H1 (cell line): ENCODE data around the gene SGK1. TPM values are rescaled to one million over a fixed set of nuclear protein-coding genes. Genes with fewer than 3 reads are reported as not detected.

Experiments
- CTCF ChIA-PET: fragments of 300-600 bp; sonication (Branson Sonifier 250); formaldehyde crosslinking; loops from one replicate; lab custom pipeline; 2021; ENCODE audit not compliant: partially characterized antibody; lab: Charles Lee
- POLR2A ChIA-PET: fragments of 300-600 bp; sonication (Branson Sonifier 250); formaldehyde crosslinking; loops from one replicate; lab custom pipeline; 2021; ENCODE audit warnings: inconsistent platforms; ENCODE audit not compliant: partially characterized antibody; lab: Charles Lee
- DNase-seq, 2 experiments: peaks; one replicate each; pipeline versions ENCODE4 v3.0.0 to v3.0.0-alpha.2; 2010 to 2022; ENCODE audit warnings: low spot score in 2 of 2, low read depth in 1 of 2, mixed read lengths in 1 of 2
- FAIRE-seq: peaks from 2 replicates; lab custom pipeline; 2011; peaks lifted over from hg19 to GRCh38; lab: Jason Lieb, UNC
- H2AFZ ChIP-seq: 2 replicates; pipeline ENCODE4 v1.8.1; 2012; ENCODE audit warnings: low read length, inconsistent platforms
- H2AK5ac ChIP-seq: 2 replicates; pipeline ENCODE4 v1.6.1; 2013; ENCODE audit warnings: low read depth, low read length
- H2BK120ac ChIP-seq: replicated peaks from 2 replicates; pipeline ENCODE3; 2013; ENCODE audit warnings: low read depth, low read length, inconsistent platforms
- H2BK12ac ChIP-seq: 2 replicates; pipeline ENCODE4 v1.6.1; 2013; ENCODE audit warnings: low read depth, low read length
- H2BK15ac ChIP-seq: 2 replicates; pipeline ENCODE4 v1.6.1; 2013; ENCODE audit warnings: low read length
- H2BK20ac ChIP-seq: 2 replicates; pipeline ENCODE4 v1.6.1; 2013; ENCODE audit warnings: low read length
- H2BK5ac ChIP-seq: 2 replicates; pipeline ENCODE4 v1.6.1; 2013; ENCODE audit warnings: low read depth, low read length
- H3K14ac ChIP-seq: 2 replicates; pipeline ENCODE4 v1.6.1; 2013; ENCODE audit warnings: inconsistent platforms; ENCODE audit not compliant: insufficient read length
- H3K18ac ChIP-seq: 2 replicates; pipeline ENCODE4 v1.6.1; 2013; ENCODE audit warnings: low read length; ENCODE audit errors: extremely low read depth
- H3K23ac ChIP-seq: 2 replicates; pipeline ENCODE4 v1.6.1; 2013; ENCODE audit warnings: inconsistent platforms; ENCODE audit not compliant: insufficient read length
- H3K23me2 ChIP-seq: 2 replicates; pipeline ENCODE4 v1.6.1; 2013; ENCODE audit warnings: low read depth, low read length
- H3K27ac ChIP-seq: 2 replicates; pipeline ENCODE4 v1.6.1; 2011; ENCODE audit warnings: low read depth, low read length, inconsistent platforms
- H3K27me3 ChIP-seq, 4 experiments: replicated peaks in 1 of 4; 1 replicate in 1 of 4; 2 replicates in 3 of 4; pipeline versions ENCODE4 v1.6.1 to v1.8.1; 2011 to 2013; ENCODE audit warnings: low read length in 3 of 4, mild to moderate bottlenecking in 3 of 4, inconsistent platforms in 2 of 4, mixed read lengths in 2 of 4, moderate library complexity in 1 of 4; ENCODE audit not compliant: control insufficient read depth in 3 of 4, insufficient read depth in 3 of 4; ENCODE audit errors: extremely low read depth in 1 of 4
- H3K36me3 ChIP-seq, 4 experiments: 2 replicates each; pipeline versions ENCODE4 v1.6.1 to v1.8.1; 2011 to 2013; ENCODE audit warnings: mild to moderate bottlenecking in 4 of 4, low read length in 3 of 4, moderate library complexity in 2 of 4, control low read depth in 1 of 4, inconsistent platforms in 1 of 4; ENCODE audit not compliant: insufficient read depth in 4 of 4, control insufficient read depth in 2 of 4
- H3K4ac ChIP-seq: replicated peaks from 2 replicates; pipeline ENCODE3; 2013; ENCODE audit warnings: low read length, low read depth, mixed read lengths, inconsistent platforms; ENCODE audit not compliant: insufficient read length
- H3K4me1 ChIP-seq, 4 experiments: replicated peaks in 1 of 4; 1 replicate in 1 of 4; 2 replicates in 3 of 4; pipeline versions ENCODE4 v1.6.1 to v1.8.1; 2011 to 2013; ENCODE audit warnings: low read length in 3 of 4, inconsistent platforms in 2 of 4, mixed read lengths in 1 of 4; ENCODE audit not compliant: insufficient read depth in 4 of 4, control insufficient read depth in 3 of 4
- H3K4me2 ChIP-seq, 2 experiments: 2 replicates each; pipeline versions ENCODE4 v1.6.1 to v1.8.1; 2011 to 2013; ENCODE audit warnings: low read depth in 2 of 2, low read length in 2 of 2, control low read depth in 1 of 2, inconsistent platforms in 1 of 2, mild to moderate bottlenecking in 1 of 2; ENCODE audit not compliant: insufficient read depth in 1 of 2
- H3K4me3 ChIP-seq, 4 experiments: fragments of 200-600, 300-600 bp in 1 of 4; sonication (generic), shearing (Covaris generic), sonication (Bioruptor Twin) in 1 of 4; 2 replicates each; pipeline versions ENCODE4 v1.5.1 to v1.8.1; 2011 to 2016; ENCODE audit warnings: low read length in 4 of 4, low read depth in 3 of 4, control low read depth in 2 of 4, inconsistent platforms in 2 of 4, mild to moderate bottlenecking in 2 of 4, mixed read lengths in 1 of 4, moderate library complexity in 1 of 4; ENCODE audit not compliant: insufficient read depth in 2 of 4; ENCODE audit errors: extremely low read depth in 1 of 4
- H3K56ac ChIP-seq: replicated peaks from 2 replicates; pipeline ENCODE3; 2013; ENCODE audit warnings: low read depth, mild to moderate bottlenecking, mixed read lengths, low read length, inconsistent platforms; ENCODE audit not compliant: insufficient read length
- H3K79me1 ChIP-seq: 2 replicates; pipeline ENCODE4 v1.6.1; 2013; ENCODE audit warnings: low read depth, low read length, control low read depth
- H3K79me2 ChIP-seq, 2 experiments: 2 replicates each; pipeline versions ENCODE4 v1.6.1 to v1.8.1; 2012 to 2013; ENCODE audit warnings: low read length in 2 of 2, mild to moderate bottlenecking in 2 of 2, inconsistent platforms in 1 of 2; ENCODE audit not compliant: insufficient read depth in 2 of 2, control insufficient read depth in 1 of 2
- H3K9ac ChIP-seq, 4 experiments: replicated peaks in 1 of 4; 1 replicate in 1 of 4; 2 replicates in 3 of 4; pipeline versions ENCODE4 v1.6.1 to v1.8.1; 2011 to 2013; ENCODE audit warnings: low read depth in 3 of 4, low read length in 3 of 4, control low read depth in 2 of 4, mild to moderate bottlenecking in 2 of 4, moderate library complexity in 2 of 4, inconsistent platforms in 1 of 4; ENCODE audit errors: extremely low read depth in 1 of 4
- H3K9me3 ChIP-seq, 2 experiments: 2 replicates each; pipeline versions ENCODE4 v1.6.1 to v1.8.1; 2012 to 2013; ENCODE audit warnings: mild to moderate bottlenecking in 2 of 2, moderate library complexity in 2 of 2, control low read depth in 1 of 2, inconsistent platforms in 1 of 2, low read depth in 1 of 2, low read length in 1 of 2, mixed read lengths in 1 of 2; ENCODE audit not compliant: insufficient read depth in 2 of 2
- H4K20me1 ChIP-seq, 2 experiments: replicated peaks in 1 of 2; 2 replicates each; pipeline versions ENCODE3 to v1.8.1; 2011 to 2013; ENCODE audit warnings: inconsistent platforms in 2 of 2, low read length in 2 of 2, mild to moderate bottlenecking in 1 of 2; ENCODE audit not compliant: insufficient read depth in 2 of 2, control insufficient read depth in 1 of 2
- H4K5ac ChIP-seq: 2 replicates; pipeline ENCODE4 v1.6.1; 2013; ENCODE audit warnings: low read length, low read depth, mixed read lengths, inconsistent platforms; ENCODE audit not compliant: insufficient read length
- H4K8ac ChIP-seq: 2 replicates; pipeline ENCODE4 v1.8.0; 2013; ENCODE audit warnings: mild to moderate bottlenecking, moderate library complexity, low read length, inconsistent platforms; ENCODE audit not compliant: insufficient read depth; ENCODE audit errors: extremely low read depth
- H4K91ac ChIP-seq: replicated peaks from 2 replicates; pipeline ENCODE3; 2013; ENCODE audit warnings: low read length, mixed read lengths, inconsistent platforms; ENCODE audit not compliant: insufficient read length
- ATF2 ChIP-seq: IDR thresholded peaks from 2 replicates; pipeline ENCODE4 v1.6.1; 2012; ENCODE audit warnings: low read length, inconsistent platforms
- ATF3 ChIP-seq: IDR thresholded peaks from 2 replicates; pipeline ENCODE4 v1.6.1; 2011; ENCODE audit warnings: low read depth, mild to moderate bottlenecking, low read length; ENCODE audit not compliant: insufficient read depth
- BRCA1 ChIP-seq: IDR thresholded peaks from 2 replicates; pipeline ENCODE4 v1.6.1; 2012; ENCODE audit warnings: low read depth, low read length, improper control_type of control experiment
- HDAC6 ChIP-seq: IDR thresholded peaks from one replicate; pipeline ENCODE4 v1.7.1; 2012; ENCODE audit warnings: low read depth, mild to moderate bottlenecking, inconsistent platforms, low read length, moderate library complexity
- PHF8 ChIP-seq: fragments of 200-600 bp; sonication (generic); conservative IDR thresholded peaks from 2 replicates; pipeline ENCODE4 v1.7.1; 2012; ENCODE audit warnings: low read depth, mild to moderate bottlenecking, inconsistent platforms, low read length, moderate library complexity
- RFX5 ChIP-seq: IDR thresholded peaks from 2 replicates; pipeline ENCODE4 v1.6.1; 2011; ENCODE audit warnings: low read depth, low read length, improper control_type of control experiment, borderline replicate concordance
- SIRT6 ChIP-seq: IDR thresholded peaks from one replicate; pipeline ENCODE4 v1.7.1; 2012; ENCODE audit warnings: low read length, inconsistent platforms
- SIX5 ChIP-seq: IDR thresholded peaks from 2 replicates; pipeline ENCODE4 v1.6.1; 2011; ENCODE audit warnings: mild to moderate bottlenecking, low read depth, low read length
- TBP ChIP-seq: IDR thresholded peaks from 2 replicates; pipeline ENCODE4 v1.6.1; 2011; ENCODE audit warnings: low read depth, low read length, improper control_type of control experiment
- WGBS, 2 experiments: shearing (Covaris generic) in 1 of 2; methylation state at CpG; one replicate each; pipeline versions ENCODE4 v1.1.6 to v1.1.7; 2013 to 2015; ENCODE audit warnings: low lambda C conversion rate in 2 of 2, mixed read lengths in 2 of 2, inconsistent platforms in 1 of 2, low coverage in 1 of 2, missing lambda C conversion rate in 1 of 2; ENCODE audit not compliant: insufficient replicate concordance in 2 of 2, insufficient coverage in 1 of 2, insufficient read length in 1 of 2; ENCODE audit errors: extremely low coverage in 1 of 2, missing lambda C conversion rate in 1 of 2; 5-methylcytosine and 5-hydroxymethylcytosine counted together
- polyA plus RNA-seq, 7 experiments: library from polyadenylated mRNA; depleted of rRNA in 3 of 7; stranded (reverse) in 5 of 7; unstranded in 2 of 7; fragments of >200 nt in 5 of 7; fragments of 200-250 nt in 2 of 7; gene quantifications; 1 replicate in 5 of 7; 2 replicates in 1 of 7; 4 replicates in 1 of 7; pipeline versions ENCODE4 v1.2.1 to v1.2.3, GENCODE V29; 2011 to 2013; ENCODE audit warnings: missing spikeins in 2 of 7, mixed read lengths in 2 of 7
- total RNA-seq: library from RNA; stranded (reverse); fragmentation: NEBNext Ultra II Directional; extraction: Animal tissue kit (Norgen Biotek cat#: 25700); gene quantifications from 2 replicates; pipeline ENCODE4 v1.2.1, GENCODE V29; 2021

The SGK1 gene
- total and polyA plus RNA-seq, 2 of the 8 experiments (the other 6 are each of a cell fraction or from before 2014, with no cell fraction given) = 14.5 to 18.4 TPM

DNA sequence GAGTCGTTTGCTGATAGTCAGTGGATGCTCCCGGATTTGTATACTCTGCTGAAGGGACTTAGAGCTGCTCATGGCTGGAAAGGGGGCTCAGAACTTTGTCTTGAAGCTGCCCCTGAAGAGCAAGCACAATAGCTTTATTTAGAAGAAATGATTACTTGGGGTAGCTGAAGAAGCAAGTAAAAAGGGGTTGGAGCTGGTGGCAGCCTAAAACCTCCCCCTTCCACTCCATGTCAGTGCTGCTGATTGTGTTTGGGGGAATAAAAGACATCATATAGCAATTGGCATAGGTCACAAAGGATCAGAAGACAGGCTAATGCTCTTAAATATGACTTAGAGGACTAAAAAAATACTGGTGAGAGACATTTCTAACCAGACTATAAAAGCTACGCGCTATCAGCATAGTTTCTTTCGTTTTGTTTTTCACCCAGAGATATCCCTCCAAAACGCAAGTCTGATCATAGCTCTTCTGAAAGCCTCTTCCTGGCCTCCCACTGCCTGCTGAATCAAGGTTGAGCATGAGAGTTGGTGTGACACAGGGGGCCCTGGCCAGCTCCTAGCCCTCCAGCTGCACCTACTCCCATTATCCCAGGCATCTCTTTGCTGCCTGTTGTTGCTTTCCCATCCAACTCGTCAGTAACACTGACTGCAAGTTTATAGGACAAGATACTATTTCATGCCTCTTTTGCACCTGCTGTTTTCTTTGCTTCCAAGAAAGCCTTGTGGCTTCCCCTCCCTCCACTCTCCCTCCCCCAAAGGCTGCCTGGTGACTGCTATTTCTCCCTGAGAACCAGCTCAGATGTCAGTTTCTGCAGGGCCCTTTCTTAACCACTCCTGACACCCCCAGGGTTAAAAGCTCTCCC is 33.9 kb upstream of the SGK1 start:
- H3K79me1 ChIP-seq = no peaks in the 10 kb centered on the region
- peak overlapping the region; percentile 33; the same call in 1 of the 2 replicates for H2AFZ ChIP-seq
- H4K20me1 ChIP-seq = no peaks in the 10 kb centered on the region
- ChIA-PET POLR2A (interaction anchor here (0.5 to 1.3 kb wide), 3 partner anchors 25 to 471 kb away, joined by 3 to 4 read pairs (median 3); partner anchors contain the start of gene SGK1), CTCF (interaction anchor here (1.1 to 2.9 kb wide), 5 partner anchors 17 to 196 kb away, joined by 3 to 11 read pairs (median 4); no protein-coding TSS in a partner anchor)
- no peak overlapping the region; the same call in 1 of the 2 replicates for H3K18ac ChIP-seq
- H2BK5ac ChIP-seq = no peak overlapping the region
- FAIRE-seq (no peak), DNase-seq (peak in 1 of 2 experiments; percentile 49)
- no peaks in the 10 kb centered on the region for H3K79me2 ChIP-seq
- H3K4me3 ChIP-seq = no peak overlapping the region
- peaks cover 0 to 3% (median 1%) of the 10 kb centered on the region in 4 experiments; a peak in 2 of 7 replicates for H3K4me1 ChIP-seq
- H3K23ac ChIP-seq = no peak overlapping the region
- no peak overlapping the region for H4K5ac ChIP-seq
- WGBS, 2 experiments = 74% methylated on average over 7 of the region's 7 CpGs; no CpG with 5 or more reads in 1 of the 2 experiments
- H2BK120ac ChIP-seq = no peak overlapping the region
- no peaks in the 10 kb centered on the region for H3K27me3 ChIP-seq
- H3K9me3 ChIP-seq = peaks cover 0 to 5% of the 10 kb centered on the region in 2 experiments; a peak in 1 of 4 replicates
- no peak overlapping the region for H3K4ac ChIP-seq
- H2BK12ac ChIP-seq = no peak overlapping the region
- H3K36me3 ChIP-seq = no peaks in the 10 kb centered on the region; a peak in 1 of 8 replicates
- no peak overlapping the region for H4K8ac ChIP-seq
- H3K23me2 ChIP-seq = no peaks in the 10 kb centered on the region
- H3K27ac ChIP-seq = no peak overlapping the region
- no peak overlapping the region for H2AK5ac ChIP-seq
- H3K14ac ChIP-seq = no peak overlapping the region
- no peak overlapping the region for H3K56ac ChIP-seq
- H3K9ac ChIP-seq = no peak overlapping the region
- no peak overlapping the region for H3K4me2 ChIP-seq
- H2BK20ac ChIP-seq = no peak overlapping the region
- no peak overlapping the region for H2BK15ac ChIP-seq
- no peak overlapping the region for H4K91ac ChIP-seq
- TF ChIP-seq BRCA1 (no peak), HDAC6 (no peak), RFX5 (no peak), ATF3 (no peak), PHF8 (no peak), ATF2 (no peak), TBP (no peak), SIRT6 (no peak), SIX5 (no peak)
